Measurements from ENCODE around the gene BNIP3.

DNA sequence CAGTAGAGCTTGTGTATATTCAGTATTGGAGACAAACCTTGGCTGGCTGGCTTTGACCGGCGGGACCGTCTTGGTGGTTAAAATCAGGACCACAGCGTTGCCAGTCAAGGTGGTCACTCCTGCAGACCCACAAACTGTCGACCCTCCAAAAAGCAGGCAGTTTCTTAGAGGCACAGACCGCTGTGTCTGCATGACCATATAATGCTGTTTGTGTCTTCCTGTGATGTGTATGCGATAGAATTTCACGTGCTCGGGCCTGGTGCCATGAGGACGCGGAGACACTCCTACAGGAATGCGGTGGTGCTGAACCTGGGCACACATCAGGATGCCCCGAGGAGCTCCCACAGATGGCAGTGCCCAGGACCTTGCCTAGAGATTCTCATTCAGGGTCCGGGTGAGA, 34.8 kb downstream of the BNIP3 start:
- no peak for TF ChIP-seq EZH2 (IDR thresholded peaks at IDR 0.05; ENCODE audit: low read depth, low read length, severe bottlenecking)
- TF ChIP-seq POLR2A (IDR thresholded peaks at IDR 0.05; ENCODE audit: control extremely low read depth in 1 of 2, low read depth in 2 of 2, low read length in 2 of 2) = no peak
- TF ChIP-seq BRCA1 (IDR thresholded peaks at IDR 0.05; ENCODE audit: low read depth, low read length) = no peak
- TF ChIP-seq, protein P1, sequence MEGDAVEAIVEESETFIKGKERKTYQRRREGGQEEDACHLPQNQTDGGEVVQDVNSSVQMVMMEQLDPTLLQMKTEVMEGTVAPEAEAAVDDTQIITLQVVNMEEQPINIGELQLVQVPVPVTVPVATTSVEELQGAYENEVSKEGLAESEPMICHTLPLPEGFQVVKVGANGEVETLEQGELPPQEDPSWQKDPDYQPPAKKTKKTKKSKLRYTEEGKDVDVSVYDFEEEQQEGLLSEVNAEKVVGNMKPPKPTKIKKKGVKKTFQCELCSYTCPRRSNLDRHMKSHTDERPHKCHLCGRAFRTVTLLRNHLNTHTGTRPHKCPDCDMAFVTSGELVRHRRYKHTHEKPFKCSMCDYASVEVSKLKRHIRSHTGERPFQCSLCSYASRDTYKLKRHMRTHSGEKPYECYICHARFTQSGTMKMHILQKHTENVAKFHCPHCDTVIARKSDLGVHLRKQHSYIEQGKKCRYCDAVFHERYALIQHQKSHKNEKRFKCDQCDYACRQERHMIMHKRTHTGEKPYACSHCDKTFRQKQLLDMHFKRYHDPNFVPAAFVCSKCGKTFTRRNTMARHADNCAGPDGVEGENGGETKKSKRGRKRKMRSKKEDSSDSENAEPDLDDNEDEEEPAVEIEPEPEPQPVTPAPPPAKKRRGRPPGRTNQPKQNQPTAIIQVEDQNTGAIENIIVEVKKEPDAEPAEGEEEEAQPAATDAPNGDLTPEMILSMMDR (IDR thresholded peaks at IDR 0.05; ENCODE audit: control extremely low read depth in 1 of 3, insufficient read depth in 1 of 3, low read depth in 1 of 3, low read length in 3 of 3) = no peak
- TF ChIP-seq RFX5 (IDR thresholded peaks at IDR 0.05; ENCODE audit: borderline replicate concordance, low read depth, low read length) = no peak
- TF ChIP-seq EP300 (IDR thresholded peaks at IDR 0.05; ENCODE audit: borderline replicate concordance in 1 of 2, low read depth in 2 of 2, low read length in 2 of 2) = no peak
- TF ChIP-seq CEBPB (IDR thresholded peaks at IDR 0.05; ENCODE audit: low read depth, low read length) = no peak
- TF ChIP-seq TAF1 (IDR thresholded peaks at IDR 0.05; ENCODE audit: low read depth, low read length) = no peak
- no peak for TF ChIP-seq TEAD4 (IDR thresholded peaks at IDR 0.05; ENCODE audit: low read depth, low read length)
- no peak for TF ChIP-seq CREB1 (IDR thresholded peaks at IDR 0.05)
- TF ChIP-seq SRF (IDR thresholded peaks at IDR 0.05; ENCODE audit: low read depth, low read length) = no peak
